Neural cell (in vitro differentiated cells): Measurements from ENCODE around the gene TFDP2. TPM values are rescaled to one million over a fixed set of nuclear protein-coding genes. Genes with fewer than 3 reads are reported as not detected.

Source experiments
- H2AFZ ChIP-seq: fragments of 200-600, 300-800 bp; sonication (generic), shearing (Covaris generic); 2 replicates; pipeline ENCODE4 v1.6.0; 2014; ENCODE audit warnings: low read depth, mild to moderate bottlenecking, antibody characterized with exemption, low read length, moderate library complexity
- H3F3A ChIP-seq: fragments of 200-600 bp; shearing (Covaris generic); 2 replicates; pipeline ENCODE4 v1.6.1; 2016; ENCODE audit warnings: mild to moderate bottlenecking, moderate library complexity, mixed read lengths, antibody characterized with exemption, low read length; ENCODE audit not compliant: insufficient read depth, poor library complexity, severe bottlenecking
- H3K27ac ChIP-seq: fragments of 200-600, 300-800 bp; sonication (generic), shearing (Covaris generic); 2 replicates; pipeline ENCODE4 v1.5.1; 2014; ENCODE audit warnings: mild to moderate bottlenecking, low read length, moderate library complexity
- H3K27me3 ChIP-seq: fragments of 300-800, 200-600 bp; sonication (generic), shearing (Covaris generic); 2 replicates; pipeline ENCODE4 v1.6.0; 2014; ENCODE audit warnings: mild to moderate bottlenecking, low read depth, low read length, moderate library complexity; ENCODE audit not compliant: insufficient read depth
- H3K36me3 ChIP-seq: fragments of 300-800, 200-600 bp; sonication (generic), shearing (Covaris generic); 2 replicates; pipeline ENCODE4 v1.5.1; 2014; ENCODE audit warnings: mild to moderate bottlenecking, antibody characterized with exemption, low read length, moderate library complexity; ENCODE audit not compliant: insufficient read depth
- H3K4me2 ChIP-seq: fragments of 300-800, 200-600 bp; sonication (generic), shearing (Covaris generic); 2 replicates; pipeline ENCODE4 v1.6.0; 2014; ENCODE audit warnings: mild to moderate bottlenecking, low read length
- H3K4me3 ChIP-seq: fragments of 300-800, 200-600 bp; sonication (generic), shearing (Covaris generic); 2 replicates; pipeline ENCODE4 v1.5.1; 2014; ENCODE audit warnings: mild to moderate bottlenecking, low read length, moderate library complexity
- H3K79me2 ChIP-seq: fragments of 200-600 bp; shearing (Covaris generic); replicated peaks from 2 replicates; pipeline ENCODE4 v1.6.0; 2014; ENCODE audit warnings: mild to moderate bottlenecking, low read length, moderate library complexity; ENCODE audit not compliant: insufficient read depth
- H3K9ac ChIP-seq: fragments of 300-800, 200-600 bp; sonication (generic), shearing (Covaris generic); 2 replicates; pipeline ENCODE4 v1.6.1; 2016; ENCODE audit warnings: mild to moderate bottlenecking, low read length, mixed read lengths
- H3K9me2 ChIP-seq: fragments of 200-600 bp; shearing (Covaris generic); 2 replicates; pipeline ENCODE4 v1.6.1; 2016; ENCODE audit warnings: mild to moderate bottlenecking, low read length, mixed read lengths; ENCODE audit not compliant: insufficient read depth
- H3K9me3 ChIP-seq: fragments of 200-600, 300-800 bp; sonication (generic), shearing (Covaris generic); 2 replicates; pipeline ENCODE4 v1.6.1; 2016; ENCODE audit warnings: mild to moderate bottlenecking, mixed run types, low read length, moderate library complexity, mixed read lengths
- H4K20me1 ChIP-seq: fragments of 200-600 bp; shearing (Covaris generic); 2 replicates; pipeline ENCODE4 v1.6.1; 2016; ENCODE audit warnings: mild to moderate bottlenecking, mixed run types; ENCODE audit not compliant: insufficient read depth
- CTCF ChIP-seq: fragments of 450-650 bp; IDR thresholded peaks from 2 replicates; pipeline ENCODE4 v1.5.1; 2014; ENCODE audit warnings: antibody characterized with exemption, mild to moderate bottlenecking, moderate library complexity; ENCODE audit not compliant: poor library complexity, severe bottlenecking
- EP300 ChIP-seq: fragments of 450-650 bp; conservative IDR thresholded peaks from 2 replicates; pipeline ENCODE4 v1.6.1; 2014; ENCODE audit warnings: antibody characterized with exemption, mild to moderate bottlenecking, moderate library complexity; ENCODE audit not compliant: poor library complexity, severe bottlenecking
- EZH2 ChIP-seq: fragments of 200-600, 300-800 bp; shearing (Covaris generic), sonication (generic); IDR thresholded peaks from 2 replicates; pipeline ENCODE4 v1.6.1; 2014; ENCODE audit warnings: antibody characterized with exemption, low read length, borderline replicate concordance, mild to moderate bottlenecking; ENCODE audit not compliant: insufficient read depth, poor library complexity, severe bottlenecking
- MXI1 ChIP-seq: fragments of 450-650 bp; conservative IDR thresholded peaks from 2 replicates; pipeline ENCODE4 v1.6.1; 2014; ENCODE audit warnings: antibody characterized with exemption, mild to moderate bottlenecking; ENCODE audit not compliant: poor library complexity, severe bottlenecking
- POLR2AphosphoS5 ChIP-seq: IDR thresholded peaks from 2 replicates; pipeline ENCODE4 v1.6.1; 2012
- RAD21 ChIP-seq: fragments of 450-650 bp; conservative IDR thresholded peaks from 2 replicates; pipeline ENCODE4 v1.6.1; 2014; ENCODE audit warnings: antibody characterized with exemption, mild to moderate bottlenecking, moderate library complexity
- REST ChIP-seq: IDR thresholded peaks from 2 replicates; pipeline ENCODE4 v1.6.1; 2012; ENCODE audit warnings: borderline replicate concordance
- SMC3 ChIP-seq: fragments of 450-650 bp; conservative IDR thresholded peaks from 2 replicates; pipeline ENCODE4 v1.6.1; 2014; ENCODE audit warnings: antibody characterized with exemption, mild to moderate bottlenecking, moderate library complexity; ENCODE audit not compliant: poor library complexity
- TAF1 ChIP-seq: IDR thresholded peaks from 2 replicates; pipeline ENCODE4 v1.6.1; 2012; ENCODE audit warnings: low read depth
- polyA plus RNA-seq: library from polyadenylated mRNA; depleted of rRNA; stranded (reverse); fragments of >200 nt; gene quantifications from 2 replicates; pipeline ENCODE4 v1.2.3, GENCODE V29; 2014

The TFDP2 gene
- polyA plus RNA-seq, 1 donor from 2014 or later: 17.0 TPM

GRCh38 chr3:141996437-141996836 is 152.9 kb downstream of the TFDP2 start:
- TF ChIP-seq EP300 (no peak), CTCF (no peak), TAF1 (no peak), MXI1 (no peak), REST (no peak), POLR2AphosphoS5 (no peak), EZH2 (no peak), RAD21 (no peak), SMC3 (no peak)
- no peaks in the 10 kb centered on the region for H3K9me3 ChIP-seq
- no peak overlapping the region for H3K4me3 ChIP-seq
- H3K9ac ChIP-seq: no peak overlapping the region
- no peaks in the 10 kb centered on the region for H3F3A ChIP-seq
- no peak overlapping the region for H2AFZ ChIP-seq
- no peaks in the 10 kb centered on the region for H4K20me1 ChIP-seq
- no peaks in the 10 kb centered on the region for H3K79me2 ChIP-seq
- H3K36me3 ChIP-seq: no peaks in the 10 kb centered on the region
- no peak overlapping the region for H3K4me2 ChIP-seq
- H3K9me2 ChIP-seq: no peaks in the 10 kb centered on the region
- no peak overlapping the region for H3K27ac ChIP-seq
- H3K27me3 ChIP-seq: no peaks in the 10 kb centered on the region

- TF ChIP-seq MXI1 (no peak), REST (no peak), POLR2AphosphoS5 (no peak), TAF1 (no peak), CTCF (no peak), SMC3 (no peak)
Measured at GRCh38 chr3:141994856-141995255, 154.5 kb downstream of the TFDP2 start.

More at GRCh38 chr3:141994856-141995255, 154.5 kb downstream of the TFDP2 start:
- H2AFZ ChIP-seq: no peak overlapping the region
- no peaks in the 10 kb centered on the region for H3K27me3 ChIP-seq
- no peaks in the 10 kb centered on the region for H3K36me3 ChIP-seq
- no peak overlapping the region for H3K9ac ChIP-seq
- no peak overlapping the region for H3K4me2 ChIP-seq
- no peaks in the 10 kb centered on the region for H3K79me2 ChIP-seq
- H3K27ac ChIP-seq: no peak overlapping the region
- H3F3A ChIP-seq: no peaks in the 10 kb centered on the region
- no peaks in the 10 kb centered on the region for H4K20me1 ChIP-seq
- H3K4me3 ChIP-seq: no peak overlapping the region
- H3K9me3 ChIP-seq: no peaks in the 10 kb centered on the region
- no peaks in the 10 kb centered on the region for H3K9me2 ChIP-seq
